Activated CD4-positive, alpha-beta T cell treated with anti-CD3 and anti-CD28 coated beads for 36 hours (primary cell): ENCODE results near the gene MS4A13. TPM values are rescaled to one million over a fixed set of nuclear protein-coding genes. Genes with fewer than 3 reads are reported as not detected.
"Not testable (repeated sequence)": the region's sequence is repeated elsewhere in the genome, so short reads cannot be mapped to it uniquely, and the experiment has no call there.

Experiments used
- ATAC-seq: fragments of 200-7000 bp; cut with Tn5 transposase; one replicate; pipeline ENCODE4 v1.10.0; 2021; ENCODE audit warnings: mild to moderate bottlenecking, moderate library complexity
- CTCF ChIA-PET: fragments of 350-600 bp; sonication (Branson Sonifier 250); formaldehyde crosslinking; loops from one replicate; lab custom pipeline; 2021; ENCODE audit warnings: antibody characterized with exemption; lab: Charles Lee
- POLR2A ChIA-PET: fragments of 350-600 bp; sonication (Branson Sonifier 250); formaldehyde crosslinking; loops from one replicate; lab custom pipeline; 2021; ENCODE audit warnings: antibody characterized with exemption, inconsistent platforms; lab: Charles Lee
- DNase-seq: peaks from one replicate; pipeline ENCODE4 v3.0.0-alpha.2; 2020
- H3K27ac Mint-ChIP-seq: one replicate; pipeline ENCODE4 v1.8.0; 2021; ENCODE audit warnings: mixed read lengths
- H3K27me3 Mint-ChIP-seq: one replicate; pipeline ENCODE4 v1.8.0; 2021; ENCODE audit warnings: mixed read lengths
- H3K36me3 Mint-ChIP-seq: one replicate; pipeline ENCODE4 v1.8.0; 2021; ENCODE audit warnings: low read depth, mixed read lengths
- H3K4me1 Mint-ChIP-seq: one replicate; pipeline ENCODE4 v1.8.0; 2021; ENCODE audit warnings: mixed read lengths
- H3K4me3 Mint-ChIP-seq: one replicate; pipeline ENCODE4 v1.8.0; 2021; ENCODE audit warnings: mild to moderate bottlenecking, moderate library complexity, mixed read lengths
- H3K9me3 Mint-ChIP-seq: one replicate; pipeline ENCODE4 v1.8.0; 2021; ENCODE audit warnings: low read depth, mixed read lengths
- intact Hi-C, 2 experiments: fragments of 100-400 bp; cut with DNase I in 1 of 2; cut with micrococcal nuclease in 1 of 2; formaldehyde crosslinking; loops; one replicate each; pipeline versions ENCODE4 v1.14.2 to v1.15.1; 2022 to 2024; cut with DNase I, micrococcal nuclease
- total RNA-seq, 2 experiments: library from RNA; stranded (reverse); gene quantifications; one replicate each; pipeline ENCODE4 v1.2.3, GENCODE V29; 2021

Gene MS4A13
- total RNA-seq, 2 experiments from 2014 or later: not detected

DNA sequence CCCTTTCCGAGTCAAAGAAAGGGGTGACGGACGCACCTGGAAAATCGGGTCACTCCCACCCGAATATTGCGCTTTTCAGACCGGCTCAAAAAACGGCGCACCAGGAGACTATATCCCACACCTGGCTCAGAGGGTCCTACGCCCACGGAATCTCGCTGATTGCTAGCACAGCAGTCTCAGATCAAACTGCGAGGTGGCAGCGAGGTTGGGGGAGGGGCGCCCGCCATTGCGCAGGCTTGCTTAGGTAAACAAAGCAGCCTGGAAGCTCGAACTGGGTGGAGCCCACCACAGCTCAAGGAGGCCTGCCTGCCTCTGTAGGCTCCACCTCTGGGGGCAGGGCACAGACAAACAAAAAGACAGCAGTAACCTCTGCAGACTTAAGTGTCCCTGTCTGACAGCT, 17.2 kb downstream of the MS4A13 start:
- H3K36me3 Mint-ChIP-seq, H3K4me3 Mint-ChIP-seq, H3K27ac Mint-ChIP-seq, H3K4me1 Mint-ChIP-seq, DNase-seq, POLR2A ChIA-PET, ATAC-seq, intact Hi-C loops, CTCF ChIA-PET, H3K9me3 Mint-ChIP-seq: not testable (repeated sequence)
- peaks cover 14% of the 10 kb centered on the region for H3K27me3 Mint-ChIP-seq

DNA sequence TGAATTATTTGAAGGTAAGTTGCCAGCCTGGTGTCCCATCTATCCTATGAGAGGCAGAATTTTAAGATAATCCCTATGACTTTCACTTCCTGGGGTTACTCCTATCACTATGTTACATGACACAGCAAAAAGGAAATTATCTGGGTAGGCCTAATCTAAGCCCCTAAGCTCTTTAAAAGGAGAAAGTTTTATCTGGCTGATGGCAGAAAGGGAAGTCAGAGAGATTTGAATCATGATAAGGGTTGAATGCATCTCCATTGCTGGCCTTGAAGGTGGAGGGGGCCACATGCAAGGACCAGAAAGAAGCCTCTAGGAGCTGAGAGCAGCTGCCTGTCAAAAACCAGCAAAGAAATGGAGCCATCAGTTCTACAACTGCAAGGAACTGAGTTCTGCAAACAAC, 23.4 kb downstream of the MS4A13 start:
- H3K27me3 Mint-ChIP-seq, intact Hi-C loops, H3K36me3 Mint-ChIP-seq, H3K4me3 Mint-ChIP-seq, H3K4me1 Mint-ChIP-seq, DNase-seq, POLR2A ChIA-PET, ATAC-seq, H3K27ac Mint-ChIP-seq, H3K9me3 Mint-ChIP-seq: not testable (repeated sequence)
- CTCF ChIA-PET: interaction anchor here (0.6 kb wide), 1 partner anchor 10 kb away, joined by 3 read pairs; no protein-coding TSS in a partner anchor

DNA sequence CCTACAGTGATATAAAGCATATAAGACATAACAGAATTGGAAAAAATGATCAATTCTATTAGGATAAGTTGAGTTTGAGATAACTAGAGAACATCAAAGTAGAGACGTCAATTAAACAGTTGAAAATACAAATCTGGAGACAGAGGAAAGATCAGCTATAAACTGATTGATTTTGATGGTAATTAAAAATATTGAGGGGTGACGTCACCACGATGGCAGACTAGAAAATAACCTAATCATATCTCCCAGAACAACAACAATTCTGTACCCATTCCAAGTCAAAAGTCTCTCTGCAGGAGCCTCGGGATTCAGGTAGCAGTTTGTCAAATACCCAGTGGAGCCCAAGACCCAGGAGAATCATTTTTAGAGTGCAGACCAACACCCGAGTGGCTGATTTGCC, 28.9 kb downstream of the MS4A13 start:
- POLR2A ChIA-PET: no interaction called here
- H3K4me3 Mint-ChIP-seq: no peak overlapping the region
- no peak overlapping the region for H3K27ac Mint-ChIP-seq
- CTCF ChIA-PET: no interaction called here
- peaks cover 7% of the 10 kb centered on the region for H3K27me3 Mint-ChIP-seq
- DNase-seq (no peak), ATAC-seq (no peak)
- H3K4me1 Mint-ChIP-seq: no peaks in the 10 kb centered on the region
- H3K36me3 Mint-ChIP-seq: no peaks in the 10 kb centered on the region
- peaks cover 2% of the 10 kb centered on the region for H3K9me3 Mint-ChIP-seq
- intact Hi-C loops: no loop called here

DNA sequence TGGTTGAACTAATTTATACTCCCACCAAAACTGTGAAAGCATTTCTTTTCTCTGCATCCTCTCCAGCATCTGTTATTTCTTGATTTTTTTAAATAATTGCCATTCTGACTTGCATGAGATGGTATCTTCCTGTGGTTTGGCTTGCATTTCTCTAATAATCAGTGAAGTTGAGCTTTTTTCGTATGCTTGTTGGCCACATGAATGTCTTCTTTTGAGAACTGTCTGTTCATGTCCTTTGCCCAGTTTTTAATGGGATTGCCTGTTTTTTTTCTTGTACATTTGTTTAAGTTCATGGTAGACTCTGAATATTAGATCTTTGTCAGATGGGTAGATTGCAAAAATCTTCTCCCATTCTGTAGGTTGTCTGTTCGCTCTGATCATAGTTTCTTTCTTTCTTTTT, 46.1 kb downstream of the MS4A13 start:
- ChIA-PET CTCF (interaction anchor here (0.6 to 1.0 kb wide), 2 partner anchors 10 to 58 kb away, joined by 3 read pairs; no protein-coding TSS in a partner anchor), POLR2A (no interaction called here)
- Mint-ChIP-seq H3K27me3 (peaks cover 4% of the 10 kb centered on the region), H3K9me3 (peaks cover 17% of the 10 kb centered on the region), H3K4me3 (no peak overlapping the region), H3K4me1 (no peaks in the 10 kb centered on the region), H3K36me3 (no peaks in the 10 kb centered on the region), H3K27ac (no peak overlapping the region)
- intact Hi-C loops: no loop called here
- no peak for ATAC-seq
- no peak for DNase-seq

DNA sequence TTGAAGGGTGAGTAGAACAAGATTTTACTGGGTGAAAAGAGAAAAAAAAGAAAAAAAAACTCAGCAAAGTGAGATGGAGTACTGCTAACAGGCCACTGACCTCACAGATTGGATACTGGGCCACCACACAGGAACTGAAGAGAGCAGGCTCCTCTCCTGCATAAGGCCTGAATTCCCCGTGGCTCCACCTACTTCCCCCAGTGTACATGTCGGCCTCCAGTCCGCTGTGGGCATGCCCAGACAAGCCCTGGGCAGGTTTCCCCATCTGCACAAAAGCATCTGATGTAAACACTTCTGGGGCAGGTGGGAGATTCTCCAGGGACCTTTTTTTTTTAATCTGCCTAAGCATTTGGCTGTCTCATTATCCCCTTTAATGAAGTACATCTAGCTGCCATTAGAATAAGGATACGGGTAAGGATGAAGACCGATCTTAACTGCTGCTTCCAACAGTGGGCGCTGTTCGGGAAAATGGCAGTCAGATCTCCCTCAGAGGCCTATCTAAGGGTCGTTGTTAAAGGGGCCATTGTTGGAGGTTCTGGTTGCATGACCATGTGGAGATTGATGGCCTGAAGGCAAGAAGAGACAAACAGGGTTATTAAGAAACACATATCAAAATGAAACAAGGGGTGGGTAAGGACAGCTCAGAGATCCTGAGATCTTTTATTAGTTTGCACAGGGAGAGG, 48.5 kb downstream of the MS4A13 start:
- H3K36me3 Mint-ChIP-seq: no peaks in the 10 kb centered on the region
- H3K9me3 Mint-ChIP-seq: peaks cover 8% of the 10 kb centered on the region
- ChIA-PET POLR2A (no interaction called here), CTCF (no interaction called here)
- H3K27me3 Mint-ChIP-seq: peaks cover 7% of the 10 kb centered on the region
- no peak overlapping the region for H3K4me3 Mint-ChIP-seq
- ATAC-seq: no peak
- no peaks in the 10 kb centered on the region for H3K4me1 Mint-ChIP-seq
- peak; percentile 10 for DNase-seq
- no peak overlapping the region for H3K27ac Mint-ChIP-seq
- intact Hi-C loops: no loop called here

DNA sequence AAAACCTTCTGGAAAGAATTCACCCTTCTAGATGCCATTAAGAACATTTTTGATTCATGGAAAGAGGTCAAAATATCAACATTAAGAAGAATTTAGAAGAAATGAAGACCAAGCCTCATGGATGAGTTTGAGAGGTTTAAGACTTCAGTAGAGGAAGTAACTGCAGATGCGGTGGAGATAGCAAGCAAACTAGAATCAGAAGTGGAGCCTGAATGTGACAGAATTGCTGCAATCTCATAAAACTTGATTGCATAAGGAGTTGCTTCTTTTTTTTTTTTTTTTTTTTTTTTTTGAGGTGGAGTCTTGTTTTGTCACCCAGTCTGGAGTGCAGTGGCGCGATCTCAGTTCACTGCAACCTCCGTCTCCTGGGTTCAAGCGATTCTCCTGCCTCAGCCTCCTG, 51.6 kb downstream of the MS4A13 start:
- intact Hi-C loops: no loop called here
- Mint-ChIP-seq H3K27me3 (peaks cover 11% of the 10 kb centered on the region), H3K27ac (no peak overlapping the region), H3K36me3 (no peaks in the 10 kb centered on the region), H3K9me3 (no peaks in the 10 kb centered on the region), H3K4me1 (no peaks in the 10 kb centered on the region), H3K4me3 (no peak overlapping the region)
- ATAC-seq (no peak), DNase-seq (no peak)
- ChIA-PET POLR2A (no interaction called here), CTCF (no interaction called here)

DNA sequence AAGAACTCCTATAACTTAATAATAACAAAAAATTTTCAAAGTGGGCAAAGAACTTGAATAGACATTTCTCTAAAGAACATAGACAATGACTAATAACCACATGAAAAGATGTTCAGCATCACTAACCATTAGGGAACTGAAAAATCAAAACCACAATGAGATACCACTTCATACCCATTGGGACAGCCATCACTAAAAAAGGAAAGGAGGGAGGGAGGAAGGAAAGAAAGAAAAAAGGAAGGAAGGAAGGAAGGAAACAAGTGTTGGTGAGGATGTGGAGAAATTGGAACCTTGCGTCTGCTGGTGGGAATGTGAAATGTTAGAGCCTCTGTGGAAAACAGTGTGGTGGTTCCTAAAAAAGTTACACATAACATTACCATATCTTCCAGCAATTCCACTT, 55.8 kb downstream of the MS4A13 start:
- Mint-ChIP-seq H3K36me3 (no peaks in the 10 kb centered on the region), H3K27ac (no peak overlapping the region), H3K4me1 (no peaks in the 10 kb centered on the region), H3K4me3 (no peak overlapping the region), H3K27me3 (peaks cover 13% of the 10 kb centered on the region), H3K9me3 (no peaks in the 10 kb centered on the region)
- ATAC-seq (no peak), DNase-seq (no peak)
- POLR2A ChIA-PET: no interaction called here
- CTCF ChIA-PET: no interaction called here
- intact Hi-C loops: no loop called here

DNA sequence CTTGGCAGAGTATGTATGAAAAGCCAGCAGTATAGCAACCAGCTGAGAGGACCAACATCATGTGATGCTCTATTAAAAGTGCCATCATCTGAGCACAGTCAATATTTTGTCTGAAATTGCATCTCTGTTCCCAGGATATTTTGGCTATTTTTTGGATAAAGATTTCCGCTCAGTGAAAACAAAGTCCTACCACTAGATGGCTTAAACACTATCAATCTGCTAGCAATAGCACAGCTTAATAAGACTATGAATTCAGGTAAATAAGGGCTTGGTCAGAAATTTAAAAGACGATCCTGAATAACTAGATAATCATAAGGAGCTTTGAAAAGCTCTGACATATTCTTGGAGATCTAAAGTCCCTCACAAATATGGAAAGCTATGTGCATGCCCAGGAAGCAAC, 74.4 kb downstream of the MS4A13 start:
- DNase-seq: no peak
- Mint-ChIP-seq H3K36me3 (no peaks in the 10 kb centered on the region), H3K27me3 (peaks cover 2% of the 10 kb centered on the region), H3K9me3 (peaks cover 15% of the 10 kb centered on the region), H3K4me3 (no peak overlapping the region), H3K4me1 (no peaks in the 10 kb centered on the region), H3K27ac (no peak overlapping the region)
- ChIA-PET POLR2A (no interaction called here), CTCF (interaction anchor here (1.4 kb wide), 1 partner anchor 255 kb away, joined by 3 read pairs; no protein-coding TSS in a partner anchor)
- ATAC-seq: no peak
- intact Hi-C loops: no loop called here

Other genes starting within 250 kb of the MS4A13 start
- gene MS4A4A, start 234.7 kb upstream of the MS4A13 start, total RNA-seq: not detected
- gene MS4A6E, start 188.1 kb upstream of the MS4A13 start, total RNA-seq: not detected
- not detected for gene MS4A7, start 136.9 kb upstream of the MS4A13 start, total RNA-seq
- not detected for gene MS4A14, start 118.9 kb upstream of the MS4A13 start, total RNA-seq
- gene MS4A5, start 85.8 kb upstream of the MS4A13 start, total RNA-seq: not detected
- not detected for gene MS4A1, start 59.5 kb upstream of the MS4A13 start, total RNA-seq
- not detected for gene MS4A12, start 22.6 kb upstream of the MS4A13 start, total RNA-seq
- not detected for gene MS4A8, start 184.2 kb downstream of the MS4A13 start, total RNA-seq
- not detected for gene MS4A18, start 209.3 kb downstream of the MS4A13 start, total RNA-seq
- gene MS4A15, start 241.5 kb downstream of the MS4A13 start, total RNA-seq: not detected